H1 (cell line): ENCODE data around the gene SH3BP2. TPM values are rescaled to one million over a fixed set of nuclear protein-coding genes. Genes with fewer than 3 reads are reported as not detected.

Experiments
- CTCF ChIA-PET: fragments of 300-600 bp; sonication (Branson Sonifier 250); formaldehyde crosslinking; loops from one replicate; lab custom pipeline; 2021; ENCODE audit not compliant: partially characterized antibody; lab: Charles Lee
- POLR2A ChIA-PET: fragments of 300-600 bp; sonication (Branson Sonifier 250); formaldehyde crosslinking; loops from one replicate; lab custom pipeline; 2021; ENCODE audit warnings: inconsistent platforms; ENCODE audit not compliant: partially characterized antibody; lab: Charles Lee
- DNase-seq, 2 experiments: peaks; one replicate each; pipeline versions ENCODE4 v3.0.0 to v3.0.0-alpha.2; 2010 to 2022; ENCODE audit warnings: low spot score in 2 of 2, low read depth in 1 of 2, mixed read lengths in 1 of 2
- FAIRE-seq: peaks from 2 replicates; lab custom pipeline; 2011; peaks lifted over from hg19 to GRCh38; lab: Jason Lieb, UNC
- H2AFZ ChIP-seq: 2 replicates; pipeline ENCODE4 v1.8.1; 2012; ENCODE audit warnings: low read length, inconsistent platforms
- H2AK5ac ChIP-seq: 2 replicates; pipeline ENCODE4 v1.6.1; 2013; ENCODE audit warnings: low read depth, low read length
- H2BK120ac ChIP-seq: replicated peaks from 2 replicates; pipeline ENCODE3; 2013; ENCODE audit warnings: low read depth, low read length, inconsistent platforms
- H2BK12ac ChIP-seq: 2 replicates; pipeline ENCODE4 v1.6.1; 2013; ENCODE audit warnings: low read depth, low read length
- H2BK15ac ChIP-seq: 2 replicates; pipeline ENCODE4 v1.6.1; 2013; ENCODE audit warnings: low read length
- H2BK20ac ChIP-seq: 2 replicates; pipeline ENCODE4 v1.6.1; 2013; ENCODE audit warnings: low read length
- H2BK5ac ChIP-seq: 2 replicates; pipeline ENCODE4 v1.6.1; 2013; ENCODE audit warnings: low read depth, low read length
- H3K14ac ChIP-seq: 2 replicates; pipeline ENCODE4 v1.6.1; 2013; ENCODE audit warnings: inconsistent platforms; ENCODE audit not compliant: insufficient read length
- H3K18ac ChIP-seq: 2 replicates; pipeline ENCODE4 v1.6.1; 2013; ENCODE audit warnings: low read length; ENCODE audit errors: extremely low read depth
- H3K23ac ChIP-seq: 2 replicates; pipeline ENCODE4 v1.6.1; 2013; ENCODE audit warnings: inconsistent platforms; ENCODE audit not compliant: insufficient read length
- H3K23me2 ChIP-seq: 2 replicates; pipeline ENCODE4 v1.6.1; 2013; ENCODE audit warnings: low read depth, low read length
- H3K27ac ChIP-seq: 2 replicates; pipeline ENCODE4 v1.6.1; 2011; ENCODE audit warnings: low read depth, low read length, inconsistent platforms
- H3K27me3 ChIP-seq, 4 experiments: replicated peaks in 1 of 4; 1 replicate in 1 of 4; 2 replicates in 3 of 4; pipeline versions ENCODE4 v1.6.1 to v1.8.1; 2011 to 2013; ENCODE audit warnings: low read length in 3 of 4, mild to moderate bottlenecking in 3 of 4, inconsistent platforms in 2 of 4, mixed read lengths in 2 of 4, moderate library complexity in 1 of 4; ENCODE audit not compliant: control insufficient read depth in 3 of 4, insufficient read depth in 3 of 4; ENCODE audit errors: extremely low read depth in 1 of 4
- H3K36me3 ChIP-seq, 4 experiments: 2 replicates each; pipeline versions ENCODE4 v1.6.1 to v1.8.1; 2011 to 2013; ENCODE audit warnings: mild to moderate bottlenecking in 4 of 4, low read length in 3 of 4, moderate library complexity in 2 of 4, control low read depth in 1 of 4, inconsistent platforms in 1 of 4; ENCODE audit not compliant: insufficient read depth in 4 of 4, control insufficient read depth in 2 of 4
- H3K4ac ChIP-seq: replicated peaks from 2 replicates; pipeline ENCODE3; 2013; ENCODE audit warnings: low read length, low read depth, mixed read lengths, inconsistent platforms; ENCODE audit not compliant: insufficient read length
- H3K4me1 ChIP-seq, 4 experiments: replicated peaks in 1 of 4; 1 replicate in 1 of 4; 2 replicates in 3 of 4; pipeline versions ENCODE4 v1.6.1 to v1.8.1; 2011 to 2013; ENCODE audit warnings: low read length in 3 of 4, inconsistent platforms in 2 of 4, mixed read lengths in 1 of 4; ENCODE audit not compliant: insufficient read depth in 4 of 4, control insufficient read depth in 3 of 4
- H3K4me2 ChIP-seq, 2 experiments: 2 replicates each; pipeline versions ENCODE4 v1.6.1 to v1.8.1; 2011 to 2013; ENCODE audit warnings: low read depth in 2 of 2, low read length in 2 of 2, control low read depth in 1 of 2, inconsistent platforms in 1 of 2, mild to moderate bottlenecking in 1 of 2; ENCODE audit not compliant: insufficient read depth in 1 of 2
- H3K4me3 ChIP-seq, 4 experiments: fragments of 200-600, 300-600 bp in 1 of 4; sonication (generic), shearing (Covaris generic), sonication (Bioruptor Twin) in 1 of 4; 2 replicates each; pipeline versions ENCODE4 v1.5.1 to v1.8.1; 2011 to 2016; ENCODE audit warnings: low read length in 4 of 4, low read depth in 3 of 4, control low read depth in 2 of 4, inconsistent platforms in 2 of 4, mild to moderate bottlenecking in 2 of 4, mixed read lengths in 1 of 4, moderate library complexity in 1 of 4; ENCODE audit not compliant: insufficient read depth in 2 of 4; ENCODE audit errors: extremely low read depth in 1 of 4
- H3K56ac ChIP-seq: replicated peaks from 2 replicates; pipeline ENCODE3; 2013; ENCODE audit warnings: low read depth, mild to moderate bottlenecking, mixed read lengths, low read length, inconsistent platforms; ENCODE audit not compliant: insufficient read length
- H3K79me1 ChIP-seq: 2 replicates; pipeline ENCODE4 v1.6.1; 2013; ENCODE audit warnings: low read depth, low read length, control low read depth
- H3K79me2 ChIP-seq, 2 experiments: 2 replicates each; pipeline versions ENCODE4 v1.6.1 to v1.8.1; 2012 to 2013; ENCODE audit warnings: low read length in 2 of 2, mild to moderate bottlenecking in 2 of 2, inconsistent platforms in 1 of 2; ENCODE audit not compliant: insufficient read depth in 2 of 2, control insufficient read depth in 1 of 2
- H3K9ac ChIP-seq, 4 experiments: replicated peaks in 1 of 4; 1 replicate in 1 of 4; 2 replicates in 3 of 4; pipeline versions ENCODE4 v1.6.1 to v1.8.1; 2011 to 2013; ENCODE audit warnings: low read depth in 3 of 4, low read length in 3 of 4, control low read depth in 2 of 4, mild to moderate bottlenecking in 2 of 4, moderate library complexity in 2 of 4, inconsistent platforms in 1 of 4; ENCODE audit errors: extremely low read depth in 1 of 4
- H3K9me3 ChIP-seq, 2 experiments: 2 replicates each; pipeline versions ENCODE4 v1.6.1 to v1.8.1; 2012 to 2013; ENCODE audit warnings: mild to moderate bottlenecking in 2 of 2, moderate library complexity in 2 of 2, control low read depth in 1 of 2, inconsistent platforms in 1 of 2, low read depth in 1 of 2, low read length in 1 of 2, mixed read lengths in 1 of 2; ENCODE audit not compliant: insufficient read depth in 2 of 2
- H4K20me1 ChIP-seq, 2 experiments: replicated peaks in 1 of 2; 2 replicates each; pipeline versions ENCODE3 to v1.8.1; 2011 to 2013; ENCODE audit warnings: inconsistent platforms in 2 of 2, low read length in 2 of 2, mild to moderate bottlenecking in 1 of 2; ENCODE audit not compliant: insufficient read depth in 2 of 2, control insufficient read depth in 1 of 2
- H4K5ac ChIP-seq: 2 replicates; pipeline ENCODE4 v1.6.1; 2013; ENCODE audit warnings: low read length, low read depth, mixed read lengths, inconsistent platforms; ENCODE audit not compliant: insufficient read length
- H4K8ac ChIP-seq: 2 replicates; pipeline ENCODE4 v1.8.0; 2013; ENCODE audit warnings: mild to moderate bottlenecking, moderate library complexity, low read length, inconsistent platforms; ENCODE audit not compliant: insufficient read depth; ENCODE audit errors: extremely low read depth
- H4K91ac ChIP-seq: replicated peaks from 2 replicates; pipeline ENCODE3; 2013; ENCODE audit warnings: low read length, mixed read lengths, inconsistent platforms; ENCODE audit not compliant: insufficient read length
- CTBP2 ChIP-seq: IDR thresholded peaks from 2 replicates; pipeline ENCODE4 v1.7.0; 2011; ENCODE audit warnings: borderline replicate concordance, mild to moderate bottlenecking, moderate library complexity, mixed read lengths, low read length; ENCODE audit not compliant: insufficient read depth, insufficient read length
- HDAC6 ChIP-seq: IDR thresholded peaks from one replicate; pipeline ENCODE4 v1.7.1; 2012; ENCODE audit warnings: low read depth, mild to moderate bottlenecking, inconsistent platforms, low read length, moderate library complexity
- KDM1A ChIP-seq: fragments of 200-600, 300-600 bp; sonication (generic); IDR thresholded peaks from 2 replicates; pipeline ENCODE4 v1.7.1; 2016; ENCODE audit warnings: mild to moderate bottlenecking, low read length, borderline replicate concordance
- RFX5 ChIP-seq: IDR thresholded peaks from 2 replicates; pipeline ENCODE4 v1.6.1; 2011; ENCODE audit warnings: low read depth, low read length, improper control_type of control experiment, borderline replicate concordance
- SP1 ChIP-seq: IDR thresholded peaks from 2 replicates; pipeline ENCODE4 v1.6.1; 2011; ENCODE audit warnings: low read depth, low read length
- TEAD4 ChIP-seq: IDR thresholded peaks from 2 replicates; pipeline ENCODE4 v1.6.1; 2012; ENCODE audit warnings: low read depth, low read length, inconsistent platforms, mixed read lengths
- YY1 ChIP-seq: IDR thresholded peaks from 2 replicates; pipeline ENCODE4 v1.6.1; 2011; ENCODE audit warnings: low read depth, mild to moderate bottlenecking, low read length
- WGBS, 2 experiments: shearing (Covaris generic) in 1 of 2; methylation state at CpG; one replicate each; pipeline versions ENCODE4 v1.1.6 to v1.1.7; 2013 to 2015; ENCODE audit warnings: low lambda C conversion rate in 2 of 2, mixed read lengths in 2 of 2, inconsistent platforms in 1 of 2, low coverage in 1 of 2, missing lambda C conversion rate in 1 of 2; ENCODE audit not compliant: insufficient replicate concordance in 2 of 2, insufficient coverage in 1 of 2, insufficient read length in 1 of 2; ENCODE audit errors: extremely low coverage in 1 of 2, missing lambda C conversion rate in 1 of 2; 5-methylcytosine and 5-hydroxymethylcytosine counted together
- polyA plus RNA-seq, 7 experiments: library from polyadenylated mRNA; depleted of rRNA in 3 of 7; stranded (reverse) in 5 of 7; unstranded in 2 of 7; fragments of >200 nt in 5 of 7; fragments of 200-250 nt in 2 of 7; gene quantifications; 1 replicate in 5 of 7; 2 replicates in 1 of 7; 4 replicates in 1 of 7; pipeline versions ENCODE4 v1.2.1 to v1.2.3, GENCODE V29; 2011 to 2013; ENCODE audit warnings: missing spikeins in 2 of 7, mixed read lengths in 2 of 7
- total RNA-seq: library from RNA; stranded (reverse); fragmentation: NEBNext Ultra II Directional; extraction: Animal tissue kit (Norgen Biotek cat#: 25700); gene quantifications from 2 replicates; pipeline ENCODE4 v1.2.1, GENCODE V29; 2021
- TF ChIP-seq, protein P1 (sequence below): IDR thresholded peaks from 2 replicates; pipeline ENCODE4 v1.6.1; 2012; ENCODE audit warnings: low read length, inconsistent platforms

Gene SH3BP2
- total and polyA plus RNA-seq, 2 of the 8 experiments (the other 6 are each of a cell fraction or from before 2014, with no cell fraction given) = 27.4 to 31.4 TPM

DNA sequence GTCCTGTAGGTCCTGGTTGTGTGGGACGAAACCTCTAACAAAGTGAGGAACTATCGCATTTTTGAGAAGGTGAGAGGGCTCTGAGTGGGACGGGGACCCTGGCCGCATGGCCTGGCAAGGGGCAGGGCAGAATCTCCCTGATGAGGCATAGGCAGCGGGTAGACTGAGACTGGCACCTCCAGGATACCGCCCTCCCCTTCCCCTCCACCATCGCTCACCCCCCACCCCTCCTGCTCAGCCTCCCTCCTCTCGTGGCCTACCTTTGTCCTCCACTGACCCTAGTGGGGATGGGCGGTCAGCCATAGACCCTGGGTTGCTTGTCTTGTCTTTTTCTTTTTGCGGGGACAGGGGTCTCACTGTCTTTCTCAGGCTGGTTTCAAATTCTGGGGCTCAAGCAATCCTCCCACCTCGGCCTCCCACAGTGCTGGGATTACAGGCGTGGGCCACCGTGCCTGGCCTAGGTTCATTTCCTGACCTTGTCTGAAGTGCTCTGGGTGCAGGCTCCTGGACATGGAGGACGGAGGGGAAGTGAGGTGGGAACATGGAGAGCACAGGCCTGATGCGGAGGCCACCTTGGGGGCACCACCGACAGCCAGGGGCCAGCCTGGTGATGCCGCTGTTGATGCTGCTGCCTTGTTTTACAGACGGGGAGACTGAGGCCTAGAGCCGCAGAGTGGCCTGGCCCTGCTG is 40.2 kb downstream of the SH3BP2 start:
- CTCF ChIA-PET = no interaction called here
- WGBS, 2 experiments = 89% methylated on average over 13 of the region's 19 CpGs; no CpG with 5 or more reads in 1 of the 2 experiments
- H3K4me2 ChIP-seq = no peak overlapping the region
- POLR2A ChIA-PET = interaction anchor here (0.8 to 8.8 kb wide), 2 partner anchors 10 to 13 kb away, joined by 3 to 75 read pairs; no protein-coding TSS in a partner anchor
- no peak for DNase-seq
- no peak overlapping the region for H2BK120ac ChIP-seq
- H3K79me2 ChIP-seq = no peaks in the 10 kb centered on the region
- H2BK5ac ChIP-seq = no peak overlapping the region
- peaks cover 0 to 7% of the 10 kb centered on the region in 2 experiments for H4K20me1 ChIP-seq
- H3K9ac ChIP-seq = no peak overlapping the region
- no peak overlapping the region for H2BK12ac ChIP-seq
- peaks cover 0 to 31% (median 19%) of the 10 kb centered on the region in 4 experiments for H3K36me3 ChIP-seq
- no peak overlapping the region for H3K18ac ChIP-seq
- H3K27me3 ChIP-seq = no peaks in the 10 kb centered on the region
- no peak overlapping the region for H3K27ac ChIP-seq
- no peak overlapping the region for H4K5ac ChIP-seq
- no peak overlapping the region for H4K8ac ChIP-seq
- H3K4me3 ChIP-seq = no peak overlapping the region
- TF ChIP-seq RFX5 (no peak), SP1 (no peak), CTBP2 (no peak), HDAC6 (no peak), TEAD4 (no peak), YY1 (no peak), KDM1A (no peak)
- TF ChIP-seq, protein P1, sequence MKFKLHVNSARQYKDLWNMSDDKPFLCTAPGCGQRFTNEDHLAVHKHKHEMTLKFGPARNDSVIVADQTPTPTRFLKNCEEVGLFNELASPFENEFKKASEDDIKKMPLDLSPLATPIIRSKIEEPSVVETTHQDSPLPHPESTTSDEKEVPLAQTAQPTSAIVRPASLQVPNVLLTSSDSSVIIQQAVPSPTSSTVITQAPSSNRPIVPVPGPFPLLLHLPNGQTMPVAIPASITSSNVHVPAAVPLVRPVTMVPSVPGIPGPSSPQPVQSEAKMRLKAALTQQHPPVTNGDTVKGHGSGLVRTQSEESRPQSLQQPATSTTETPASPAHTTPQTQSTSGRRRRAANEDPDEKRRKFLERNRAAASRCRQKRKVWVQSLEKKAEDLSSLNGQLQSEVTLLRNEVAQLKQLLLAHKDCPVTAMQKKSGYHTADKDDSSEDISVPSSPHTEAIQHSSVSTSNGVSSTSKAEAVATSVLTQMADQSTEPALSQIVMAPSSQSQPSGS = no peak
- no peaks in the 10 kb centered on the region for H3K9me3 ChIP-seq
- FAIRE-seq = no peak
- no peak overlapping the region for H3K56ac ChIP-seq
- no peak overlapping the region for H3K4ac ChIP-seq
- no peaks in the 10 kb centered on the region for H3K23me2 ChIP-seq
- H3K79me1 ChIP-seq = no peaks in the 10 kb centered on the region
- no peak overlapping the region for H2BK20ac ChIP-seq
- no peak overlapping the region for H3K14ac ChIP-seq
- H4K91ac ChIP-seq = no peak overlapping the region
- no peak overlapping the region for H2BK15ac ChIP-seq
- H3K4me1 ChIP-seq = peaks cover 0 to 11% (median 5%) of the 10 kb centered on the region in 4 experiments; a peak in 6 of 7 replicates
- no peak overlapping the region for H2AK5ac ChIP-seq
- no peak overlapping the region for H2AFZ ChIP-seq
- no peak overlapping the region for H3K23ac ChIP-seq
